Body of pancreas (tissue), 4 donors: ENCODE measurements around the gene NIBAN1.

ENCODE experiments used
- POLR2A ChIP-seq, 3 donors: fragments of 450-650 bp; IDR thresholded peaks; one replicate each; pipeline ENCODE4 v1.6.1; 2016; ENCODE audit warnings: antibody characterized with exemption in 3 of 3, mild to moderate bottlenecking in 2 of 3
- TF ChIP-seq, protein P1 (sequence below), 7 experiments: fragments of 450-650 bp in 4 of 7; fragments of 200-600 bp in 3 of 7; sonication (generic) in 3 of 7; IDR thresholded peaks; one replicate each; pipeline ENCODE4 v1.5.1; 2016 to 2019; ENCODE audit warnings: antibody characterized with exemption in 7 of 7

DNA sequence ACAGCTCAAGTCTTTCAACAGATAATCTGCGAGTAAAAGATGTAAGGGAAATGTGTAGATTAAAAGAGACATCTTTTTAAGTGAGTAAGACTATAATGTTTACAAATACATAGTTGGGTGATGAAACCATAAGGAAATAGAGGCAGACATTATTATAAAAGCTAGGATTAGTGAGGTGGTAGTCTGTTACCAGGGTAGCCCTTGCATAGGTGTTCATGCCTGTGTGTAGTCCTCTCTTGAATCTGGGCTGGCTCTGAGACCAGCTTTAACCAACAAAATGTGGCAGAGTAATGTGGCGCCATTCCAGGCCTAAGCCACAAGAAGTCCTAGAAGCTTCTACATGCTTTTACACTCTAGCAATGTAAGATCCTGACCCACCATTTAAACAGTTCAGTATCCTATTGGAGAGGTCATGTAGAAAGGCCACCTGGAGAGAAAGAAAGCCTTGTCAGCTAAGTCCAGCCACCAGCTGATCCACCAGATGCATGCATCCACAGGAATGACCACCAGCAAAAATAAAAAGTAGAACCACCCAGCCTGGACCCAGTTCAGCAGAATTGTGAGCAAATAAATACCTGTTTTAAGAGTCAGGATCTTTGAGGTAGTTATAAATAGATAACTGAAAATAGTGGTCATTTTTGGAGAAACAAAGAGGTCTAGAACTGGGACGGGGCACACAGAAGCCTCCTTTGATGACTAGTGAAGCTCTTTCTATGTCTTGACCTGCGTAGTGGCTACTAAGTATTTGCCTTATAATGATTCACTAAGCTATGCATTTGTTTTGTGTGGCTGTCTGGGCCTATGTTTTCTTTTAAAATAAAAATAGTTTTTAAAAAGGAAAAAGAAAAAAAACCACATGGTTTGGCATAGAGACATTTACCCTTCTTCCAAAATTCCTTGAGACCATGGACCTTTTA lies 8.1 kb downstream of the NIBAN1 start:
- TF ChIP-seq, protein P1, sequence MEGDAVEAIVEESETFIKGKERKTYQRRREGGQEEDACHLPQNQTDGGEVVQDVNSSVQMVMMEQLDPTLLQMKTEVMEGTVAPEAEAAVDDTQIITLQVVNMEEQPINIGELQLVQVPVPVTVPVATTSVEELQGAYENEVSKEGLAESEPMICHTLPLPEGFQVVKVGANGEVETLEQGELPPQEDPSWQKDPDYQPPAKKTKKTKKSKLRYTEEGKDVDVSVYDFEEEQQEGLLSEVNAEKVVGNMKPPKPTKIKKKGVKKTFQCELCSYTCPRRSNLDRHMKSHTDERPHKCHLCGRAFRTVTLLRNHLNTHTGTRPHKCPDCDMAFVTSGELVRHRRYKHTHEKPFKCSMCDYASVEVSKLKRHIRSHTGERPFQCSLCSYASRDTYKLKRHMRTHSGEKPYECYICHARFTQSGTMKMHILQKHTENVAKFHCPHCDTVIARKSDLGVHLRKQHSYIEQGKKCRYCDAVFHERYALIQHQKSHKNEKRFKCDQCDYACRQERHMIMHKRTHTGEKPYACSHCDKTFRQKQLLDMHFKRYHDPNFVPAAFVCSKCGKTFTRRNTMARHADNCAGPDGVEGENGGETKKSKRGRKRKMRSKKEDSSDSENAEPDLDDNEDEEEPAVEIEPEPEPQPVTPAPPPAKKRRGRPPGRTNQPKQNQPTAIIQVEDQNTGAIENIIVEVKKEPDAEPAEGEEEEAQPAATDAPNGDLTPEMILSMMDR (IDR thresholded peaks at IDR 0.05): no peak
- no peak for TF ChIP-seq POLR2A (IDR thresholded peaks at IDR 0.05)
